Stimulated activated CD8-positive, alpha-beta memory T cell treated with anti-CD3 and anti-CD28 coated beads, Interleukin-15, amount 100 ng/mL, for 1 hour (primary cell): ENCODE data around the gene TEX22.

Experiments used
- DNase-seq: peaks from one replicate; pipeline ENCODE4 v3.0.0-alpha.2; 2020; ENCODE audit warnings: low read depth

The TEX22 gene

DNA sequence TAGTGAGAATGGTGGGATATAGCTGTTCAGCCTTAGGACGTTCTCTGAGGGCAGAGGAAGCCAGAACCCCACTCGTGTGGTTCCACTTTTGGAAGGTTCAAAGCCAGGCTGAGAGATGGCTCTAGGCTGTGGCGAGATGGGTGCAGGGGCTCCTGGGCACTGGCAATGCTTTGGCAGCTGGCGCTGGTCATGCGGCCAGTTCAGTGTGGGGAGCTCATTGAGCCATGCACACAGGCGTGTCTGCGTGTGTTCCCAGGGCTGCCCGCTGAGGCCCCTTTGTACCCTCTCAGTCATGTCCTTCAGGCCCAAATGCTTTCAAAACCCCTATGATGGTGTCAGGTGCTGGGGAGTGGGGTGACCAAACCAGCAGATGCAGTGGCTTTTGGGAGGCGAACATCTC lies 1.7 kb downstream of the TEX22 start:
- no peak for DNase-seq

GRCh38 chr14:105401699-105402098 lies 3.4 kb downstream of the TEX22 start:
- no peak for DNase-seq

GRCh38 chr14:105408592-105408991 lies 10.3 kb downstream of the TEX22 start:
- DNase-seq: no peak

GRCh38 chr14:105409364-105409763 lies 11.0 kb downstream of the TEX22 start:
- no peak for DNase-seq

DNA sequence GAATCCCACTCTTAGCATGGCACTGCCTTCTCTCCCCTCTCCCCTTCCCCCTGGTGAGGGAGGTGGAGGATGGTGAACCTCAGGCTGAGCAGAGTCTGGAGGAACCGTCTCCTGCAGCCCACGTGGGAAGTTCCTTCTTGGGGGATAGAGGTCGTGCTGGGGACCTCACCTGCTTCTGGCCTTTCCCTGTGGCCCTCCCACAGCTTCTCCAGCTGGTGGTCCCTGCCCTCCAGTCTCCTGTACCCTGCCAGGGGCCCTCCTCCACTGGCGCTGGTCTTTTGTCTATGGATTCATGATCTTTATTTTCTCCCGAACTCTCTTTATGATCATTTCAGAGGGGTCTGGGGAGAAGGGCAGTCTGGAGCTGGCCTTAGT lies 12.3 kb downstream of the TEX22 start:
- DNase-seq: no peak

GRCh38 chr14:105411017-105411941 lies 12.9 kb downstream of the TEX22 start:
- no peak for DNase-seq

DNA sequence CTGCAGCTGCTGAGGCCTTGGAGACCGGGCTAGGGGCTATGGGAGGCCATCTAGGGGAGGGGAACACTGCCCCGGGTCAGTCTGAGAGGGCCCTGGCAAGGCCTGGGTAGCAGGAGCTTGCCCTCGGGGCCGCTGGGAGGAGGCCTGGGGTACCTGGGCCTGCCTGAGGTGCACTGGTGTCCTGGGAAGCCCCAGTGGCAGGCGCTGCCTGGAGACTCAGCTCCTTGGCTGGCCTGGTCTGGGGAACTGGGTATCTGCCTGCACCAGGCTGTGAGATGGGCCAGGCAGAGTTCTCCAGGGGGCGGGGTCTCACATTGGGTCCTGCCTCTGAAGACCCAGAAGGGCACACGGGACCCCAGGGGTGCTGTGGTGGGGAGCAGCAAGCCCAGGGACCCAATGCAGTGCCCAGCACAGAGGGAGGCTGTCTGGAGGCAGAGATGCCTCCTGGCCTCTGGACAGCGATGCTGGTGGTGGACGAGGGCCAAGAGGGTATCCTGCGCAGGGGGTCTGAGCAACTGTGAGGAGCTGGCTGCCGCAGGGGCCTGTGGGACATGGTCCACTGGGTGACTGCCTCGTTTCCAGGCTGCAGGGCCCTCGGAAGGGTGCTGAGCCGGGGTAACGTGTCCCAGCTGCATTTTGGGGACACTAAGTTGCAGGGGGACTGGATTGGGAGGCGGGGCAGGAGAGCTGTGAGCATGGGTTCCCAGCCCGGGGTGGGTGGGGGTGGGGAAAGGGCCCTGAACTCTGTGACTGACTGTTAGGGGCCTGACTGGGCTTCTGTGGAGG lies 13.8 kb downstream of the TEX22 start:
- DNase-seq: no peak

GRCh38 chr14:105412771-105413543 lies 14.6 kb downstream of the TEX22 start:
- DNase-seq: no peak

- no peak for DNase-seq
Observed at GRCh38 chr14:105413544-105413886, 15.2 kb downstream of the TEX22 start.

DNA sequence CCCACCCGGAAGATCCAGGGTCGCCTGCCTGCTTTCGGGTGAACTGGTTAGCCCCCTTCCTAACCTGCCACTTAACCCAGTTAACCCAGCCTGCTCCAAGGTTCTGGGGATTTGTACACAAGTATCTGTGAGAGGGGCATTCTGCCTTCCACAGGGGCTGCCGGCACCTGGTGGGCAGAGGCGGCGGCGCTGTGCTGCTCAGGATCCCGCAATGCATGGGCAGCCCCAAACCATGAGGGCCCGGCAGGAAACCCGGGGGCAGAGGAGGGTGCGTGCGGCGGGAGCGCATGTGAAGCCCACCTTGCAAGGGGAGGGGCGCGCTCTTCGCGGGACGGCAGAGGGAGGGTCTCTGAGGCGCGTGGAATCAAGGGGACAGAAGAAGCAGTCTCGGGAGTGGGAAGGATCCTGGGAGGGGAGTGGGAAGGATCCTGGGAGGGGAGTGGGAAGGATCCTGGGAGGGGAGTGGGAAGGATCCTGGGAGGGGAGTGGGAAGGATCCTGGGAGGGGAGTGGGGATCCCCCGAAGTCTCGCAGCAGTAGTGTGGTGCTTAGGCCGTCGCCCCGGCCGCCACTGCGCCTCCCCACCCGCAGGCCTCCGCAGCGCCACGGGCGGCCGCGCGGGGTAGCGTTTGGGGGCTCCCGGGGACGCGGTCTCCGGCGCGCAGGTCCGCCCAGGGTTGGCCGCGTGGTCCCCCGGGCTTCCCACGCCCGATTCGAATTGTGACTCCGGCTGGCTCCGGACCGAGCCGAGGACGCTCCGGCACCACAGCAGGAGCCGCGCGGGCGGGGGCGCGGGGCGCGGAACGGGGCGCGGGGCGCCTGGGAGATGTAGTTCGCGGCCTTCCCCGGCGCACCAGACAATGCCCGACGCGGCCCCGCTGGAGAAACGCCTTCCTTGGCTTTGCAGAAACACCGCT lies 16.4 kb downstream of the TEX22 start:
- DNase-seq: peak; percentile 22

DNA sequence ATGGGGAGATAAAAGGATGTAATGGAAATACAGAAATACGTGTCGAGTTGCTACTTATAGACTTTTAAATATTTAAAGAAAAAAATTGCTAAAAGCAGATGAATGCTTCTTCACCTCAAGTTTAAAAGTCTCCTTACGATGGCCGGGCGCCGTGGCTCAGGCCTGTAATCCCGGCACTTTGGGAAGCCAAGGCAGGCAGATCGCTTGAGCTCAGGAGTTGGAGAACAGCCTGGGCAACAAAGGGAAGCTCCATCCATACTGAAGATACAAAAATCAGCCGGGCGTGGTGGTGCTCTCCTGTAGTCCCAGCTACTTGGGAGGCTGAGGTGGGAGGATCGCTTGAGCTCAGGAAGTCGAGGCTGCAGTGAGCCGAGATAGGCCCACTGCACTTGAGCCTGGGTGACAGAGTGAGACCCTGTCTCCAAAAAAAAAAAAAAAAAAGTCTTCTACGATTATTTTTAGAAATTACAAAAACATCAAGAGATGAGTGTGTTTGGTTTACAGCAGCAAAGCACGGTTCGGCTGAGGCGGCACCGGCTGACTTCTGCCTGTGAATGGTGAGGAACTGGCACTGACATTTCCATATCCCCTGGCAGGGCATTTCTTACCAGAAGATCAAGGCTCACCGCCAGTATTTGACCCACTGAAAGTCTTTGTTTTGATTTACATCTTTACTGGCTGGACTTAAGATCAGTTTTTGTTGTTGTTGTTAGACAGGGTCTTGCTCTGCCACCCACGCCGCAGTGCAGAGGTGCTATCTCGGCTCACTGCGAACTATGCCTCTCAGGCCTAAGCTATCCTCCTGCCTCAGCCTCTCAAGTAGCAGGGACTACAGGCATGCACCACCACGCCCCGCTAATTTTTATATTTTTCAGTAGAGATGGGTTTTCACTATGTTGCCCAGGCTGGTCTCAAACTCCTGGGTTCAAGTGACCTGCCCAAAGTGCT lies 17.4 kb downstream of the TEX22 start:
- DNase-seq: no peak

- no peak for DNase-seq
Observed at GRCh38 chr14:105416671-105417070, 18.3 kb downstream of the TEX22 start.

- no peak for DNase-seq
Observed at GRCh38 chr14:105417690-105418121, 19.4 kb downstream of the TEX22 start.

- no peak for DNase-seq
Observed at GRCh38 chr14:105418269-105419194, 20.2 kb downstream of the TEX22 start.

GRCh38 chr14:105419195-105420091 lies 21.1 kb downstream of the TEX22 start, which contains the start of gene MTA1:
MTA1 (plus strand) TSS chr14:105419827; CDS start chr14:105420036, 209 bp downstream.
- DNase-seq: no peak

DNA sequence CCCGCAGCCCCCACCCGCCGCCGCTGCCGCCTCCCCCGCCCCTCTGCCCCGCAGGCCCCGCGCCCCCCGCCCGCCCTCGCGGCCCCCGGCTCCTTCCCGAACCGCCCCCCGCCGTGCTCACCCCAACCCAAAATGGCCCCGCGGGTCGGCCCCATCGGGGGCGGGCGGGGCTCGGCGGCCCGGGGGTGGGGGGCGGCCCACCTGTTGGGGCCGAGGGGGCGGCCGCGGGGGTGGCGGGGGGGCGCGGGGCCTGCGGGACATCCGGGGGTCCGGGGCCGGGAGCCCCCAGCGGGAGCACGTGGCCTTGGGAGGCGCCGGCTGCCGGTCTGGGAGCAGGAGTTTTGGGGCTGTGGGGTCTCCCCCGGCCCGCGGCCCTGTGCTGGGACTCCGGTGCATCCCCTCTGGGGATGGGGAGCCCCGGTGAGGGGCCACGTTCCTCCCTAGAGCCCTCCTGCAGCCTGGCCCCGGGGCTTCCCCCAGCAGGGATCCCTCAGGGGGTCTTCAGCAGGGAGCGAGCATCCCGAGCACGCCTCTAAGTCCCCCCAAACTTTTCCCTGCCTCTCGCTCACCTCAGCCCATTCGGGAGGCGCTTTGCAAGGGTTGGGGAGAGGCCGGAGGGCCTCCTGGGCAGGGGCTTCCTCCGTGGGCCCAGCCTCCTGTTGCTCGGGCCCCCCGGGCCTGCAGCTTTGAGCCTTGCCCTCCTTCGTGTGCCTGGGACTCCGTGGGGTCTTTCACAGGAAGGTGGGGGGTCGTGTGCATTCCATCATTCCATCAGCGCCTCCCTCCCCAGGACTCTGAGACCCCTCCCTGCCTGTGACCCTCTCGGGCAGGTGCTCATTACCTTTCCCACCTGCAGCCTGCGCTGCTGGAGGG lies 22.0 kb downstream of the TEX22 start:
- DNase-seq: no peak
